Stimulated activated CD8-positive, alpha-beta memory T cell treated with anti-CD3 and anti-CD28 coated beads, Interleukin-2, amount 100 ng/mL, for 48 hours (primary cell): ENCODE measurements around the gene C20orf144.

ENCODE experiments used
- DNase-seq, 2 donors: peaks; one replicate each; pipeline ENCODE4 v3.0.0-alpha.2; 2020; ENCODE audit warnings: low read depth in 2 of 2

The C20orf144 gene

DNA sequence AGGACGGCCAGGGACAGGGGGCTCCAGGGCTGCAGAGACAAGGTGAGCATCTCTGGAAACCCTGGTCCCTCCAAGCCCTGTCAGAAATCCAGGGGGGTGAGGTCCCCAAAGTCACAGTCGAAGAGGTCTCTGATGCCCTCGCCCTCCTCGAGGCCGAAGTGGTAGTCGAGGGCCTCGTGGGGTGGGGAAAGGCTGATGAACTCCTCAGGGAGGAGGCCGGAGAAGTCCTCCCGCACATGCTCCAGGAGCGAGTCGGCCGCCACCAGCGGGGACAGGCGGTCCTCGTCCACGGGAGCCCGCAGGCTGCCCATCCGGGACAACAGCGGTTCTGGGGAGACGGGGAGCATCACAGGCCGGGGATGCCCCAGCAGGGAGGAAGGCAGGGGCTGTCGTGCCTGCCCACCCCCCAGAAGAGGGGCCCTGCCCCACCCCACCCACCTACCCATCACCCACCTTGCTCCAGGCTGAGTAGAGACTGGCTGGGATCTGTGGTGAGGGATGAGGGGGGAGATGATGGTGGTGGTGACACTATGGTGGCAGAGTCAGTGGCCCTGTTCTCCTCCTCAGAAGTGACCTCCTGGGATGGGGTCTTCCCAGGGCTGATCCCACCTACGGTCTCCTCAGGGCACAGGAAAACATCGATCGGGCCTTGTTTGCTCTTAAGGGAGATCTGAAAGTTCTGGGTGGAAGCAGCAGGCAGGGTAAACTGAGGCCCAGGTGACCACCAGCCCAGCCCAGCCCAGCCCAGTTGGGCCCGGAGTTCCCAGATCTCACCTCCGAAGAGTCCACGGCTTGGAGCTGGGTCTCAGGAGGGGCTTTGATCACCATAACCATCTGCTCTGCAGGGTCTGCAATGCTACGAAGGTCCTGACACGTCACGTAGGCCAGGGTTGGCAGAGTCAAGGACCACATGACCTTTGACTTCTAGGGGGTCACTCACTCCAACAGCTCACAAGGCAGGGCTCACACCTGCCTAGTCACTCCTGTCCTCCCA lies 14.8 kb downstream of the C20orf144 start:
- no peak for DNase-seq

DNA sequence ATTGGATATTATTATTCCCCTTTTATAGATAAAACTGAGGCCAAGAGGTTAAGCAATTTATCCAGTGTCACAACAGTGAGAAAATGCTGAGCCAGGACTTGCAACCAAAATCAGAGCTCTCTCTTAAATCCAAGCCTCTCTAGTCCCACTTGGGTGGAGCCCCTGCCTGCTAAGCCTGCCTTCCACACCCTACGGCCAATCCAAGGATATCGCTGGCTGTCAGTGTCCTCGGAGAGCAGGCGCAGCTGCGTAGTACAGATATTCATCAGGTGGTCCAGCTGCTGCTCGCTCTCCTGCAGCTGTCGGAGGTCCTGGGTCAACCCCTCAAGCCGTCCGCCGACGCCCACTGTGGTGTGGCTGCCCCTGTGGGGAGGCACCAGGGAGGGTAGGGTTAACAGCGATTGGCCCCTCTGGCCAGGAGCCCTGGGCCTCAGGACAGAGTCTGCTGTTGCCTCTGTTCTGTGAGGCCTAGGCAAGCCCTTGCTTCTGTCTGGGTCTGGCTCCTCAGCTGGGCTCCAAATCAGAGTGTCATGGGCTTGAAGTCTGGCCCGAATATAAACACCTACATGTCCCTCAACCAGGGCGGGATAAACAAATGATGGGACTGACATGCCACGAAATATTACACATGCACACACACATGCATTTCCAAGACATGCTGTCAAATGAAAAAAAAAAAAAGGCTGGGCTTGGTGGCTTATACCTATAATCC lies 16.0 kb downstream of the C20orf144 start:
- DNase-seq = no peak

- peak in 1 of 2 donors; percentile 39 for DNase-seq
Measured at GRCh38 chr20:33679758-33680485, 17.8 kb downstream of the C20orf144 start.

GRCh38 chr20:33680686-33681085 lies 18.6 kb downstream of the C20orf144 start:
- no peak for DNase-seq

DNA sequence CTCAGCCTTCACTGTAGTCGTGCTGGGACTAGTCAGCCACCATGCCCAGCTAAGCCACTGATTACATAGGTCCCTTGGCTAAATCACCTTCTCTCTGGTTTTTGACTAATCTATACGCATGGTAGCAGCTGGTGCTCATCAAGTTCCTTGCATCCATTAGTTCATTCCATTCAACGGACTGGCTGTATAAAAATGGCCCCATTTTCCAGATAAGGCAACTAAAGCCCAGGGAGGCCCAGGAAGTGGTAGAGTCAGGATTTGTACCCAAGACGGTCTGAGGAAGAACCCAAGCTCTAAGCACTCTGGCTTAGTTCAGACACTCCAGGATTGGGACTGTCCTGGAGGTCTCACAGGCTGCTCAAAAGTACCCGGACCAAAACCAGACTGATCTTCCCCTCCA lies 19.2 kb downstream of the C20orf144 start:
- no peak for DNase-seq

DNA sequence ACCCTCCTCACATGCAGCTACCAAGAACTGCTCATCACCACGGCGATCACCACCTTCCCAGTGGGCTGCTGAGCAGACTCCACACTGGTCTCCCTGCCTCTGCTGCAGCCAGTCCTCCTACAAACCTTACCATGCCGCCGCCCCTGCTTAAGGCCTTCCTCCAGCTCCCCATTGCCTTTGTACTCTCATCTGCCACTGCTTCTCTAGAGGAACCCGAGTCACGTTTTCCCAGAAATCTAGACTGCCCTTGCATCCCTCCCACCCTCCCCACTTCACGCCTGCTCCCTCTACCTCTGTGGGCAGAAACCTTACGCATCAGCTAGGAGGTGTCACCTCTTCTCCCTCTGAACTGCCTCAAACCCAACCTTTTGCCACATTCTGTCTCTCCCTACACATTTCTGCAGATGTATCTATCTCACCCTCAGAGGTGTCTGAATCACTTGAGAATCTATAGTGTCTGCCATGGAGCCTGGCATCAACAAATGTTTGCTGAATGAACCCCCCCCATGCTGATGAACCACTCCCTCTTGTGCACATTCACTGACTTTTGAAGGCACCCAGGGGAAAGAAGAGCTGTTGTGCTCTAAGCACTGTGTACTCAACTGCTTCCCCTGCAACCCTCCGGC lies 19.7 kb downstream of the C20orf144 start:
- no peak for DNase-seq

DNA sequence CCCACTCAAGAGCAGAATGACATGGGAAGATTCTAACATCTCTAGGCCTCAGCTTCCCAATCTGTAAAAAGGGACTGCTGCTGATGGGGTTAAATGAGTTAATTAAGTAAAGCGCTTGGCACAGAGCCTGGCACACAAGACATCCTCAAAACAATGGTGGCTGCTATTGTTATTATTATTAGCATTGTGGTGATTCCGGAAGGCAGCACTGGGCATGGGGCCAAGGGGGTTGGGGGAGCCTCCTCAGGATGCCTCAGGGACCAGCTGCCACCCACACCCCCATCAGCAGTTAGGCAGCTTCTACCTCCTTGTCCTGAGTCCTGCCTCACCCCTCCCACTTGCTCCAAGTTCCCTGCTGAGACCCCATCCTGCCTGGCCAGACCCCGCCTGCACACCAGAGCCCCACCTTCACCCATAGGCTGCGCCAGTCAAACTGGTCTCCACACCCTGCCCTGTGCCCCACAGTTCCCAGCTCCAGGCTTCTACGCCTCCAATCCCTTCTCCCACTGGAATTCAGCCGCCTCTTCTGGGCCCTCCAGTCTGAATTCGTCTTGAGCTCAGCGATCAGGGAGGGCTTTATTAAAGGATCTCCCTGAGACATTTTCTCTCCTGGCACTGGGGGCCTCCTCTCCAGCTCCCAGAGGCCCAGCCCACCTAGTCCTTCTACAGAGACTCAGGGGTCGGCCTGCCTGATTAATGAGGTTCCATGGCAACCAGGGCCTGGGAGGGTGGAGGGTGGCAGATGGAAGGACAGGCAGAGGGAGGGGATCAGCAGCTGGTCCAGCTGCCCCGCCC lies 22.6 kb downstream of the C20orf144 start:
- DNase-seq = no peak

- DNase-seq = peak; percentile 65 to 70
Measured at GRCh38 chr20:33685328-33686099, 23.4 kb downstream of the C20orf144 start.

DNA sequence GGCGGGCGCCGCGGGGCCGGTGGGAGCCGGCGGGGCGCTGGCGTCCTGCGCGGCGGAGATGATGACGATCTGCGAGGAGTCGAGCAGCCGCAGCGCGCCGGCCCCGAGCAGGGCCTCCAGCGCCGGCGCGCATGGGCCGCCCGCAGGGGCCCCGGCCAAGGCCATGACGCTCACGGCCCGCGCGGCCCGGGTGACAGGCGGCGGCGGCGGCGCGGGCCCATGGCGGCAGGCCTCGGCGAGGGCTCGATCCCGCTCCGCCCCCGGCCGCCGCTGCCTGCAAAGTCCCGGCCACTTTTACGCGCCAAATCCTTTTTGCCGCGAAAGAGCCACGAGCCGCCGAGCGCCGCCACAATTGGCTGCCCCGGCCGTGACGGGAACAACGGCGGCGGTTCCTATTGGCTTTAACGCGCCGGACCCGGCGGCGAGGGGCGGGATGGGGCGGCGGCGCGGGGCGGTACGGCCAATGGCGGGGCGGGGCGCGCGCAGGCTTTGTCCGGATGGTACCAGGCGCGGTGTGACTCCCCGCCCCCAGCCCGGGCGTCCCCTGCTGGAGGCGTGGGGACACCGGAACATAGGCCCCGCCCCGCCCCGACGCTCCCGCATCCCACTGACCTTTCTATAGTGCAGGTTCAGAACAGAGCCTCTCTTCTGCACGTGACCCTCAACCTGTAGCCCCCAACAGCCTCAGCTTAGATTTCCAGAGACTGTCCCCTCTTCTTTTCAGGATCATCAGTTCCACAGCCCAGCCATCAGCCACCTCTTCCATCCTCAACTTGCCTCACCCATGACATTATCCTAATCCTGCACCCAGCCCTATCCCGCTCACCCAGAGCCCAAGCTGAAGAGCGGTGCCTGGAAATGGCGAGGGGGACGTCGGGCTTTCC lies 24.2 kb downstream of the C20orf144 start, which contains the start of gene E2F1:
Gene E2F1 (minus strand): TSS at position 286 of the 884 bp plus-strand sequence. CDS start 121 bp downstream, at position 165.
- peak; percentile 94 to 97 for DNase-seq

GRCh38 chr20:33686984-33687366 lies 24.8 kb downstream of the C20orf144 start:
- no peak for DNase-seq

GRCh38 chr20:33687370-33687915 lies 25.3 kb downstream of the C20orf144 start:
- no peak for DNase-seq

GRCh38 chr20:33687993-33688937 lies 26.1 kb downstream of the C20orf144 start:
- DNase-seq = no peak

DNA sequence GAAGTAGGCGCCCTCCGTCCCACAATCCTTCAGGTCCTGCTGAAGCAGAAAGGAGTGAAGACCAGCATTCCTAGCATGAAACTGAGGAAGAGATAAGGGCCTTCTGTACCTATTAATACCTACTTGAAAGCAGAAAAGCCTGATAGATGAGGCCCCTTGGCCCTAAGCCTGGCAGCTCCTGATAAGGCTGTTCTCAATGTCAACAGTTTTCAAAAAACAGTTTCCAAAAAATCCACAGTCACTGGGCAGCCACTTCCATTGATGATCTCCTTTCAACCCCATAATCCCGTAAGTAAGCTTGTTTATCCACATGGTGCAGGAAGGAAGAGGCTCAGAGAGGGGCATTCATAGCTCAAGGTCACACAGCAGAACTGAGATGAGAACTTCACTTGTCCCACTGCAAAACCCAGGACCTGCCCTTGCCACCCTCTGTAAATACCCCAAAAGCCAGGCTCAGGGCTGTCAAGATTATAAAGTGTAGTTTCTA lies 26.9 kb downstream of the C20orf144 start:
- no peak for DNase-seq

GRCh38 chr20:33689493-33689892 lies 27.4 kb downstream of the C20orf144 start:
- DNase-seq = no peak

- DNase-seq = peak in 1 of 2 donors; percentile 56
Measured at GRCh38 chr20:33689973-33690372, 27.8 kb downstream of the C20orf144 start.

DNA sequence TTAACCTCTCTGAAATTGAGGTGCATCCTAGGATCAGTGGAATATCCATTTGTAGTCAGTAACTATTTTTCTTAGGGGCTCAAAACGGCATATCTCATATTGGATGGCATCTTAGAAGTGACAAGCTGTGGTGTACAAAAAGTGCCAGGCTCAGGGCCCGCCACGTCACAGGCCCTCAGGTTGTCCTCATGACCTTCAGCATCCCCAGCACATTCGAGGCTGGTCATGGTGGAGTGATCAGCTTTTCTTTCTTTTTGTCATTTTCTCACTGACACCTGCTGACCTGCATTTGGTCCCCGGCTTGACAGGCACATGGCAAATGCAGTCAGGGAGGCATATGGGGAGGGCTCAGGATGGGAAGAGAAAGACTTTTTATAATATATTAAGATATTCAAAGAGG lies 31.2 kb downstream of the C20orf144 start:
- DNase-seq = no peak
